ENCODE data around the gene TIAM1.
A peak's percentile ranks its signal among the peaks of the same experiment; 100 is the strongest.

The TIAM1 gene

DNA sequence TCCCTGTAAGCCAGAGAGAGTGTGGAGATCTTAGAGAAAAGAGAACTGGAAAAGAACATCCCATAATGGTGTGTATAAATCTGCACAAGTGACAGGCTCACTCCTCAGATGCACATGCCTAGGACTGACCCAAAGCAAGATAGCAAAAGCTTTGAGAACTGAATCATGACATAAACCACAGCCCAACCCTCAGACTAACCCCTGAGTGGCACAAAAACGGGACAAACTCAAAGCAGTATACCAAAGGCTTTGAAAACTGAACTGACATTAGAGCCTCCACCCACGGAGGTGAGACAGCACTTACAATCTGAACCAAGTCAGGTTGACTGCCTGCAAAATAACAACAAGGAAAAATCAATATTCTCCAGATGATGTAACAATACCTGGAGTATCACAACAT, 70.8 kb downstream of the TIAM1 start:
- ATAC-seq (peak; percentile 98), DNase-seq (peak; percentile 23)
- Mint-ChIP-seq H3K4me1 (peaks cover 20% of the 10 kb centered on the region), H3K36me3 (ENCODE audit: low read depth) (peaks cover 18% of the 10 kb centered on the region), H3K4me3 (no peak overlapping the region), H3K9me3 (peaks cover 6% of the 10 kb centered on the region), H3K27ac (peak overlapping the region; percentile 73), H3K27me3 (no peaks in the 10 kb centered on the region)

DNA sequence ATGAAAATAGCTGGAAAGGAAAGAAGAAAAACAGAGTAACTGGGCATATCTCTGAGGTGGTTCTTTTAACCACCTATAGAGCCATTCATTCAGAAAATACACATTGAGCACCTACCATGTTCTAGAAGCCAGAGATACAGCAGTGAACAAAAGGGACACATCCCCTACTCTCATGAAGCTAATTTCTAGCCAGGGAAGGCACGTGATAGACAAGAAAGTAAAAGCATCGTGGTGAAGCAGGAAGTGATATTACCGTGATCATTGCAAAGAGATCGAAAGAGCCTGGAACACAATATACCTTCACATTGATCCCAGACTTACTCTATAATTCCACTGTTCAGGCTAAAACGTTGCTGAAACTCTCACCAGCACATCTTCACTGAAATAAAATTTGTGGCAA, 76.0 kb downstream of the TIAM1 start:
- Mint-ChIP-seq H3K4me1 (peaks cover 39% of the 10 kb centered on the region), H3K36me3 (ENCODE audit: low read depth) (peaks cover 38% of the 10 kb centered on the region), H3K4me3 (peak overlapping the region; percentile 70), H3K27ac (peak overlapping the region; percentile 77), H3K27me3 (no peaks in the 10 kb centered on the region), H3K9me3 (no peaks in the 10 kb centered on the region)
- no peak for ATAC-seq
- DNase-seq: no peak

DNA sequence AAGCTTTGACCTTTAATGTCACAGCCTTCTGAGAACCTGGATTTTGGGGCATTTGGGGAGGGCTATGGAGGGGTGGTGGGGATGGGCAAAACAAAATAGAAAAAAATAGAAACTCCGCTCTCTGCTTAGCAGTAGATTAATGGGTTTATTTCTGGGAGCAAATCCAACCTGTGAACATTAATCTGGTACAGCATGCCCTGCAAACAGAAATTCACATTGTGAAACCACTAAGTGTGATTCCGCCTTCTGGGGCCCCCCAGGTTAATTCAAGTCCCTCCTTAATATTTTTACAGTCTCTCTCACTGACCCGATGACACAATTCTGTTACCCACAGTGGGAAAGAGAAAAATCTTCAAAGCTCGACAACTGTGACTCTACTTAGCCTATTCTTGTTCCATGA, 76.4 kb downstream of the TIAM1 start:
- Mint-ChIP-seq H3K4me3 (peak overlapping the region; percentile 70), H3K27me3 (no peaks in the 10 kb centered on the region), H3K27ac (peak overlapping the region; percentile 77), H3K4me1 (peaks cover 35% of the 10 kb centered on the region), H3K9me3 (no peaks in the 10 kb centered on the region), H3K36me3 (ENCODE audit: low read depth) (peaks cover 39% of the 10 kb centered on the region)
- DNase-seq (no peak), ATAC-seq (no peak)

DNA sequence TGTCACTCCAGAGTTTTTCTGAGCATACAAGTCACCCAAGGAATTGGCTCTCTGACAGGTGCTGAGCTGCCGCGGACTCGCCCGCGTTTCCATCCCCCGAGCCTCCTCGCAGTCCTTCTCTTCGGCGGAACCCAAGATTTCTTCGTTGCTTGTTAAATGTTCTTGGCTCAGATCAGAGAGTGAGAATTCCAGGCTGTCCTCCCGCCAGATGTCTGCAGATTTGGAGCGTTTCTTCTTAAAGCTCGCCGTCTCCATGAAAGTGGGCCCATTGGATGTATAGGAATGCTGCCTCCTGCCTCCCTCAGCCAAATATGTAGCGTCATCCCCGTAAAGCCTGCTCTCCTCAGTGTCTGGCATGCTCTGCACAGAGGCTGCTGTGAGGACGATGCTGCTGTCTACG, 77.8 kb downstream of the TIAM1 start:
- Mint-ChIP-seq H3K27ac (no peak overlapping the region), H3K4me3 (no peak overlapping the region), H3K9me3 (no peaks in the 10 kb centered on the region), H3K4me1 (peaks cover 32% of the 10 kb centered on the region), H3K27me3 (no peaks in the 10 kb centered on the region), H3K36me3 (ENCODE audit: low read depth) (peaks cover 39% of the 10 kb centered on the region)
- DNase-seq (no peak), ATAC-seq (no peak)

DNA sequence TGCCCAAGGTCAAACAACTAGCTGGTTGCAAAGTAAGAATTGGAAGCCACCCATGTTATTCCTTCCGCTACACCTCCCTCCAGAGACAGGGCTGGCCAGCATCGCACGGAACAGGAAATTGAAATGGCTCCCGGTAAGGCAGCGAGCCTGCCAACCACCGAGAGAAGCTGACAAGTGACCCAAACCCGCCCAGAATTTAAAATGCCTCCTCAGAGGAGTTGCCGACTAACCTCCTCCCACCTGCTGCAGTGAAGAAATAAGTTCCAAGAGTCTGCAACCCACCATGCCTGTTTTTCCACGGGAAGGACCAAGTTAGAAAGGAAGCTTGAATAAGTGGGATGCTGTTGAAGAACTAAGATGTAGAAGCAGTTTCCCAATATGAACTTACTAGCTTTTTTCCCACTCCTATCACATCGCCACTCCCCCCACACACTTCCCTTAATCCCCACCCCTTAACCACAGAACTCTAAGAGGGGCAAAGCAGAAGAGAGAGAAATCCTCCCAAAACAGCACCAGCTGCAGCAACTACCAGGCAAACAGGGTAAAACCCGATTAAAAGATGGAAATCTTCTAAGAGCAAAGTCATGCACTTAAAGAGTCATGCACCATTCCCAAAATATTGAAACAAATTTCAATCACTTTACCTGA, 78.6 kb downstream of the TIAM1 start:
- H3K4me3 Mint-ChIP-seq: peak overlapping the region; percentile 45
- H3K36me3 Mint-ChIP-seq (ENCODE audit: low read depth): peaks cover 35% of the 10 kb centered on the region
- H3K27ac Mint-ChIP-seq: no peak overlapping the region
- no peak for ATAC-seq
- no peaks in the 10 kb centered on the region for H3K27me3 Mint-ChIP-seq
- H3K4me1 Mint-ChIP-seq: peaks cover 32% of the 10 kb centered on the region
- H3K9me3 Mint-ChIP-seq: no peaks in the 10 kb centered on the region
- no peak for DNase-seq

DNA sequence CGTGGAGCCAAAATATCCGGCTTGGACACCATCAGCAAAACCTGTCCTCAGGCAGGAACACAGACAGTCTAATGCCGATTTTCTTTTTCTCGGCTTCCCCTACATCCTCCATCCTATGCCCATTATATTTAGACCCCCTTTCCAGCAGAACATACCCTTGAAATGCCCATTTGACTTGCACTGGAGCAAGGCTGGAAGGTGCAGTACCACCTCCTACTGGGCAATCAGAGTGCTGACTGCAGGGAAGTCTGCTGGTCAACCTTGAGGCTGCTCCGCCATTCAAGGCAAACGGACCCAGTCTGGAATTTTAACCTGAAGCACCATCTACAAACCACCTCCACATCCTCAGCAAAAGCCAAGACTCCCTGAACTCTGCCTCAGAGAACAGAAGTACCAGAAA, 79.5 kb downstream of the TIAM1 start:
- H3K4me3 Mint-ChIP-seq: no peak overlapping the region
- peaks cover 30% of the 10 kb centered on the region for H3K4me1 Mint-ChIP-seq
- H3K27ac Mint-ChIP-seq: no peak overlapping the region
- ATAC-seq (no peak), DNase-seq (no peak)
- H3K27me3 Mint-ChIP-seq: no peaks in the 10 kb centered on the region
- H3K9me3 Mint-ChIP-seq: no peaks in the 10 kb centered on the region
- peaks cover 32% of the 10 kb centered on the region for H3K36me3 Mint-ChIP-seq (ENCODE audit: low read depth)

DNA sequence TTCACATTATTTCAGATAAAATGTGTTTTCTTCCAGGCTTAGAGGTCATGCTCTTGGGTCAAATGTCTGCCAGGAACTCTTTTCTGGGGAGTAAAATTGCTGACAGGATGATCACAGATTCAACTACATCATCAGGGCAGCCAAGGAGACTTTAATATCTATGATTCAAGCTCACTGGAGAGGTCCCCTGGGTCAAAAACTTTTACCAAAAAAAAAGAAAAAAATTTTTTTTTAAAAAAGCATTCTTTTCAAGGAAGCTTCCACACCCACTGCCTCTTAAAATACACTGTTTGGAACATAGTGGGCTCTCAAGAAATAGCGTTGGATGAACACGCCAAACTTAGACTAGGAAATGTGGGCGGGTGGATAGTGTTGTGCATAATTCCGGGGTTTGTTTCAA, 81.3 kb downstream of the TIAM1 start:
- Mint-ChIP-seq H3K4me1 (peaks cover 22% of the 10 kb centered on the region), H3K4me3 (no peak overlapping the region), H3K36me3 (ENCODE audit: low read depth) (peaks cover 28% of the 10 kb centered on the region), H3K27me3 (no peaks in the 10 kb centered on the region), H3K27ac (no peak overlapping the region), H3K9me3 (no peaks in the 10 kb centered on the region)
- ATAC-seq: no peak
- no peak for DNase-seq

DNA sequence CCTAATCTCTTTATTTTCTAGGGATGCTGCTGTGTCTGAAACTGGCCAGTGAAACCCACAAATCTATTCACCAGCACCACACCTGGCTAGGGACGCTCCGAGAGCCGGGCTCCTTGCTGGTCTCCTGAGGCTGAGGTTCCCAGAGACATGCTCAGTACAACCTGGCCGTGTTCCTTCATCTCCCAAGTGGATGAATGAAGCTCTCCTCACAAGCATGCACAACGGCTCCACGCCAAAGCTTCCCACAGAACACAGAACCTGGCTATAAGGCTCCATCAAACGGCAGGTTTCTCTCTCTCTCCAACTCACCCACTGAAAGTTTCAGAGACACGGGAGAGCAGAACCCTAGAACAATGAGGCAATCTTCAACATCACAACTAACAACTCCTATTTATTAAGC, 82.3 kb downstream of the TIAM1 start:
- H3K27me3 Mint-ChIP-seq: no peaks in the 10 kb centered on the region
- no peak for ATAC-seq
- H3K4me3 Mint-ChIP-seq: no peak overlapping the region
- H3K4me1 Mint-ChIP-seq: peaks cover 17% of the 10 kb centered on the region
- no peak for DNase-seq
- H3K27ac Mint-ChIP-seq: no peak overlapping the region
- no peaks in the 10 kb centered on the region for H3K9me3 Mint-ChIP-seq
- peaks cover 27% of the 10 kb centered on the region for H3K36me3 Mint-ChIP-seq (ENCODE audit: low read depth)

DNA sequence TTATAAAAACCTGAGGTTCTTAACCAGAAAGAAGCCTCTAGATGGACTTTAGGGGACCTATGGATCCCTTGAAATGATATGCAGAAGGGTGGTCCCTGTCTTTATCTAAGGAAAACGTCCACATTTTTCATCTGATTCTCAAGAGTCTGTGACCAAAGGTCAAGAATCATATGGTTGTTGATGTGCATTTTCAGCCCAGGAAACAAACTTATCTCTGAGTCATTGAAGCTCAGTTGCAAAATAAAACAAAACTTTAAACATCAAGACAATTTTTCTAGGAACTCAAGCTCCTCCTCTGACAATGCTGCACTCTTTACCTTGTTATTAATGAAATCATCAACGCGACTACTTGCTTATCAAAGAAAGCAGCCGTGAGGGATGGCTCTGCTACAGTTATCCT, 83.3 kb downstream of the TIAM1 start:
- Mint-ChIP-seq H3K27me3 (no peaks in the 10 kb centered on the region), H3K9me3 (no peaks in the 10 kb centered on the region), H3K36me3 (ENCODE audit: low read depth) (peaks cover 19% of the 10 kb centered on the region), H3K4me3 (no peak overlapping the region), H3K4me1 (peaks cover 10% of the 10 kb centered on the region), H3K27ac (no peak overlapping the region)
- no peak for ATAC-seq
- no peak for DNase-seq

DNA sequence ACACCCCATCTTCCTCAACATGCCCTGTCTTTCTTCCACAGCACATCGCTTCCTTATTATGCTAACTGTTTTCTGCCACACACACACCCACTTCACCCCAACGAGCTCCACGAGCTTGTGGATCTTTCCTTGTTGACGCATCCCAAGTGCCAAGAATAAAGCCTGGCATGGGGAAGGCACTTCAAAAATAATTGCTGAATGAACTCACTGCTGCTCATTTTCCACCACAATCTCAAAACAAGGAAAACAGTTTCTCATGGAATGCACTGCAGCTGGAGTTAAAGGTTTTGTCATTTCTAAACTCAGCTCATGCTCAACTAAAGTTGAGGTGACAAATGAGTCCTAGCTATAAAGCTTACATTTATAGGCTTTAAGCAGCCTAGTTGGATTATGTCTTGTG, 86.0 kb downstream of the TIAM1 start:
- DNase-seq (no peak), ATAC-seq (no peak)
- Mint-ChIP-seq H3K36me3 (ENCODE audit: low read depth) (peaks cover 3% of the 10 kb centered on the region), H3K27me3 (no peaks in the 10 kb centered on the region), H3K27ac (no peak overlapping the region), H3K9me3 (no peaks in the 10 kb centered on the region), H3K4me3 (no peak overlapping the region), H3K4me1 (no peaks in the 10 kb centered on the region)

DNA sequence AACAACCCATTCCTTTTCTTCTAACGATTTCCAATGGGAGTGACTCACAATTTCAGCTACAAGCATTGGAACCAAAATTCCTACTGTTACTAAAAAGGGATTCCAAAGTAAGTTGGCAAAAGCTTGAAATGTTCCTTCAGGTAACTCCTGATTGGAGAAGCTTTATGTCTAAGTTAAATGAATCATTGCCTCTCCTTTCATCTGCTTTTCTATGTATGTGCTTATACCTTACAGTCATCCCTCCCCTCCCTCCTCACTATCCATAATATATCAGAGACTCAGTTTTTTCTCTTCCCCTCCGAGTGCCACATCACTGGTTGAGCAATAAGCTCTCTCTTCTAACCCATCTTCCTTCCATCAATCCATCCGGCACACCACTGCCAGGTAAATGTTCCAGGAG, 86.8 kb downstream of the TIAM1 start:
- no peaks in the 10 kb centered on the region for H3K27me3 Mint-ChIP-seq
- peaks cover 2% of the 10 kb centered on the region for H3K36me3 Mint-ChIP-seq (ENCODE audit: low read depth)
- no peak overlapping the region for H3K27ac Mint-ChIP-seq
- ATAC-seq (no peak), DNase-seq (no peak)
- no peak overlapping the region for H3K4me3 Mint-ChIP-seq
- H3K4me1 Mint-ChIP-seq: no peaks in the 10 kb centered on the region
- H3K9me3 Mint-ChIP-seq: no peaks in the 10 kb centered on the region

DNA sequence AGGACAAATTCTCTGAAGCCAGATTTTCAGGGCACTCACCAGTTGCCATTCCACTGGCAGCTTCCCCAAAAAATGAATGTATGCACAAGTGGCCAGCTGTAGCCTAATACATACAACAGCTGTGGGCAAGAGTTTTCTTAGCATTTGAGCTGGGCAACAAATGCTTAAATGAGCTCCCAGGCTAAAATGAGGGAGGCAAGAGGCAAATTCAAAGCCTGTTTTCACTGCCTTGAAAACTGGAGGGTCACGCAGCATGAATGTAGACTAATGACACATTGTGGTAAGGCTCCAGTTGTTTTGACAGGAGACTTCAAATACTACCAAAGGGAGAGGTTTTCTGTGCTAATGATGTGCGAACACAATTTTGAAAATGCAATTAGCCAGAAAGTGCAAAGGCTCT, 88.2 kb downstream of the TIAM1 start:
- no peaks in the 10 kb centered on the region for H3K27me3 Mint-ChIP-seq
- H3K27ac Mint-ChIP-seq: no peak overlapping the region
- no peaks in the 10 kb centered on the region for H3K9me3 Mint-ChIP-seq
- no peak for DNase-seq
- no peaks in the 10 kb centered on the region for H3K4me1 Mint-ChIP-seq
- H3K36me3 Mint-ChIP-seq (ENCODE audit: low read depth): peaks cover 2% of the 10 kb centered on the region
- no peak for ATAC-seq
- no peak overlapping the region for H3K4me3 Mint-ChIP-seq

DNA sequence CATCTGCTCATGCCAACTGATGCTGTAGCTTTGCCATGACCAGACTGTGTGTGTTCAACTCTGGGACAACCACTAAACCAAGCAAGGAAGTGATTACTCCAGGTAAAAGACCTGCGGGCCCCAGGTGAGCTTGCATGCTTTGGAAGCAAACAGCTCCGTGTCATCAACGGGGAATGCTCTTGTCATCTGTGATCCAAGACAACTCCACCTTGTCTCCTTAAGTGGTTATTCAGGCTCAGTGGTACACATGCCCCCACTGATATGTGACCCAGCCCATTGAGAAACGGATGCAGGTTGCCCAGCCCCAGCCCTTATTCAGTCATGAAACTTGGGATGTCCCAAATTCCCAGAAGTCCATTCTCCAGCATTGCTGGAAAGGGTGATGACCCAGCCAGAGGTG, 89.0 kb downstream of the TIAM1 start:
- no peak overlapping the region for H3K4me3 Mint-ChIP-seq
- DNase-seq: no peak
- no peak overlapping the region for H3K27ac Mint-ChIP-seq
- peaks cover 2% of the 10 kb centered on the region for H3K36me3 Mint-ChIP-seq (ENCODE audit: low read depth)
- no peaks in the 10 kb centered on the region for H3K9me3 Mint-ChIP-seq
- no peak for ATAC-seq
- H3K4me1 Mint-ChIP-seq: no peaks in the 10 kb centered on the region
- no peaks in the 10 kb centered on the region for H3K27me3 Mint-ChIP-seq

DNA sequence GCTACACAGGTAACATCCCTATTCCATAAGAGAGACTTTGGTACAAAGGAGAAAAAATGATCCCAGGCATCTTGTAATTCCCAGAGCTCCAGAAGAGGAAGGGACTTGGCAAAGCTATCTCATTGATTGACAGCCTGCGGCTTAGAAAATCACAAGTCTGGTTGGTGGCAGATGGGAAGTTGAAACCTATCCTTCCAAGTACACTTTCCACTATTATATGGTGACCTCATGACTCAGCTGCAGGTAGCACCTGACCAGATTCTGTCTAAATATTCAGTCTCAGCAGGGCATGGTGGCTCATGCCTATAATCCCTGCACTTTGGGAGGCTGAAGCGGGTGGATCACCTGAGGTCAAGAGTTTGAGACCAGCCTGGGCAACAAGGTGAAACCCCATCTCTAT, 89.9 kb downstream of the TIAM1 start:
- Mint-ChIP-seq H3K4me1 (no peaks in the 10 kb centered on the region), H3K9me3 (no peaks in the 10 kb centered on the region), H3K36me3 (ENCODE audit: low read depth) (peaks cover 5% of the 10 kb centered on the region), H3K27ac (no peak overlapping the region), H3K27me3 (no peaks in the 10 kb centered on the region), H3K4me3 (no peak overlapping the region)
- ATAC-seq: no peak
- no peak for DNase-seq

DNA sequence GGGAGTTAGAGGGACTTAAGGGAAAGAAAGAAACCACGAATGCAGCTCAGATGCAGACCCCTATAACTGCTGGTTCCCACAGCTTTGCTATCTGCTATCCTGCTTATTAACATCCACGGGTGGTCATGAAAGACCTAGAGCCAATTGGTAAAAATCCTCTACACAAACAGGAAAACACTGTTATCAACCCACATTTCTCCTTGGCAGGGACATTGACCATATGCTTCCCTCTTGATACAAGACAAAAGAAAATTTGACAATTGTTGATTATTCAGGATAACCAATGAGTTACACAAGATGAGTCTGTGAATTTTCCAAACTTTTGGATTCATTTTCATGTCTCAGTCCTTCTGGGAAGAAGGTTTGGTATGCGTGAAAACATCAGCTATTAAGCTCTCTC, 90.4 kb downstream of the TIAM1 start:
- ATAC-seq (no peak), DNase-seq (no peak)
- Mint-ChIP-seq H3K9me3 (no peaks in the 10 kb centered on the region), H3K4me3 (no peak overlapping the region), H3K27me3 (no peaks in the 10 kb centered on the region), H3K36me3 (ENCODE audit: low read depth) (peaks cover 5% of the 10 kb centered on the region), H3K27ac (no peak overlapping the region), H3K4me1 (no peaks in the 10 kb centered on the region)

DNA sequence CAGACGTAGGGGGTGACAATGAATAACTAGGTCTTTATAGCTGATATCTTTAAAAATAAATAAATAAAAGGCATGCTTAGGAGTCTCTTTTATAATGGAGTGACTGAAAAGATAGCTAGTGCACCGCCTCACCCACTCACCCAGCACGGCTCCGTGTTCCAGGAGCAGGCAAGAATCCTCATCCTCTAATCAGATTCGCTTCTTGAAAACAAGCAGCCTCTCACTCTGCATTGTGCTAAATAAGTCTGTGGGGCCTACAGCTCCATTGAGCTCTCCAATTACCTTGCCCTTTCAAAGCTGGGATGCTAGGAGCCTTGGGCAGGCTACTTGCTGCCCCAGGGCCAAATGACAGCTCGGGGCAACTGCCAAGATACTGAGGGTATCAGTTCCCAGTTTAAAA, 91.5 kb downstream of the TIAM1 start:
- H3K36me3 Mint-ChIP-seq (ENCODE audit: low read depth): peaks cover 5% of the 10 kb centered on the region
- H3K27me3 Mint-ChIP-seq: no peaks in the 10 kb centered on the region
- no peak overlapping the region for H3K4me3 Mint-ChIP-seq
- H3K27ac Mint-ChIP-seq: no peak overlapping the region
- DNase-seq (no peak), ATAC-seq (no peak)
- H3K9me3 Mint-ChIP-seq: no peaks in the 10 kb centered on the region
- H3K4me1 Mint-ChIP-seq: no peaks in the 10 kb centered on the region

All from activated naive CD8-positive, alpha-beta T cell treated with anti-CD3 and anti-CD28 coated beads, Interleukin-2, amount 50 U/mL, for 24 hours (primary cell).